Measurements from ENCODE around the gene ACSL5. TPM values are rescaled to one million over a fixed set of nuclear protein-coding genes. Genes with fewer than 3 reads are reported as not detected.
"Not testable (repeated sequence)": the region's sequence is repeated elsewhere in the genome, so short reads cannot be mapped to it uniquely, and the experiment has no call there.

Gene ACSL5
- total RNA-seq, 1 donor from 2014 or later: 4.2 TPM

- not testable (repeated sequence) for H3K9ac ChIP-seq (ENCODE audit: low read depth in 1 of 3, low read length in 3 of 3); H3K9me3 ChIP-seq (ENCODE audit: control insufficient read depth in 3 of 3, low read length in 3 of 3); H3K4me3 ChIP-seq (ENCODE audit: low read length in 3 of 3); H3K27me3 ChIP-seq (ENCODE audit: control insufficient read depth in 3 of 3, insufficient read depth in 3 of 3, low read length in 3 of 3); H3K36me3 ChIP-seq (ENCODE audit: control insufficient read depth in 3 of 3, insufficient read depth in 3 of 3, low read length in 3 of 3); H3K27ac ChIP-seq (ENCODE audit: low read depth, low read length)
- peaks cover 3 to 11% (median 10%) of the 10 kb centered on the region in 3 donors for H3K4me1 ChIP-seq (ENCODE audit: control insufficient read depth in 3 of 3, insufficient read depth in 3 of 3, low read length in 3 of 3)
Measured at GRCh38 chr10:112372182-112372810, 1.6 kb upstream of the ACSL5 start.

- Histone ChIP-seq H3K36me3 (ENCODE audit: control insufficient read depth in 3 of 3, insufficient read depth in 3 of 3, low read length in 3 of 3) (no peaks in the 10 kb centered on the region), H3K9ac (ENCODE audit: low read depth in 1 of 3, low read length in 3 of 3) (peak overlapping the region in 1 of 3 donors; percentile 63), H3K4me3 (ENCODE audit: low read length in 3 of 3) (peak overlapping the region in 1 of 3 donors; percentile 65), H3K4me1 (ENCODE audit: control insufficient read depth in 3 of 3, insufficient read depth in 3 of 3, low read length in 3 of 3) (peaks cover 3 to 11% (median 10%) of the 10 kb centered on the region in 3 donors), H3K27me3 (ENCODE audit: control insufficient read depth in 3 of 3, insufficient read depth in 3 of 3, low read length in 3 of 3) (no peaks in the 10 kb centered on the region), H3K27ac (ENCODE audit: low read depth, low read length) (peak overlapping the region; percentile 77), H3K9me3 (ENCODE audit: control insufficient read depth in 3 of 3, low read length in 3 of 3) (no peaks in the 10 kb centered on the region)
Measured at GRCh38 chr10:112374724-112375541, 1.0 kb downstream of the ACSL5 start.

GRCh38 chr10:112375721-112376395 is 1.9 kb downstream of the ACSL5 start:
- Histone ChIP-seq H3K9me3 (ENCODE audit: control insufficient read depth in 3 of 3, low read length in 3 of 3) (no peaks in the 10 kb centered on the region), H3K4me3 (ENCODE audit: low read length in 3 of 3) (peak overlapping the region; percentile 62 to 65 (median 65)), H3K27ac (ENCODE audit: low read depth, low read length) (peak overlapping the region; percentile 77), H3K9ac (ENCODE audit: low read depth in 1 of 3, low read length in 3 of 3) (peak overlapping the region; percentile 63 to 65 (median 64)), H3K4me1 (ENCODE audit: control insufficient read depth in 3 of 3, insufficient read depth in 3 of 3, low read length in 3 of 3) (peaks cover 3 to 11% (median 10%) of the 10 kb centered on the region in 3 donors), H3K36me3 (ENCODE audit: control insufficient read depth in 3 of 3, insufficient read depth in 3 of 3, low read length in 3 of 3) (no peaks in the 10 kb centered on the region), H3K27me3 (ENCODE audit: control insufficient read depth in 3 of 3, insufficient read depth in 3 of 3, low read length in 3 of 3) (no peaks in the 10 kb centered on the region)

- Histone ChIP-seq H3K27ac (ENCODE audit: low read depth, low read length) (peak overlapping the region; percentile 77), H3K9me3 (ENCODE audit: control insufficient read depth in 3 of 3, low read length in 3 of 3) (no peaks in the 10 kb centered on the region), H3K36me3 (ENCODE audit: control insufficient read depth in 3 of 3, insufficient read depth in 3 of 3, low read length in 3 of 3) (no peaks in the 10 kb centered on the region), H3K4me1 (ENCODE audit: control insufficient read depth in 3 of 3, insufficient read depth in 3 of 3, low read length in 3 of 3) (peaks cover 3 to 11% (median 10%) of the 10 kb centered on the region in 3 donors), H3K27me3 (ENCODE audit: control insufficient read depth in 3 of 3, insufficient read depth in 3 of 3, low read length in 3 of 3) (no peaks in the 10 kb centered on the region), H3K9ac (ENCODE audit: low read depth in 1 of 3, low read length in 3 of 3) (peak overlapping the region; percentile 63 to 65 (median 64)), H3K4me3 (ENCODE audit: low read length in 3 of 3) (peak overlapping the region; percentile 62 to 65 (median 65))
Measured at GRCh38 chr10:112376396-112376790, 2.5 kb downstream of the ACSL5 start.

- H3K9me3 ChIP-seq (ENCODE audit: control insufficient read depth in 3 of 3, low read length in 3 of 3); H3K4me3 ChIP-seq (ENCODE audit: low read length in 3 of 3); H3K36me3 ChIP-seq (ENCODE audit: control insufficient read depth in 3 of 3, insufficient read depth in 3 of 3, low read length in 3 of 3); H3K27me3 ChIP-seq (ENCODE audit: control insufficient read depth in 3 of 3, insufficient read depth in 3 of 3, low read length in 3 of 3); H3K9ac ChIP-seq (ENCODE audit: low read depth in 1 of 3, low read length in 3 of 3); H3K27ac ChIP-seq (ENCODE audit: low read depth, low read length): not testable (repeated sequence)
- H3K4me1 ChIP-seq (ENCODE audit: control insufficient read depth in 3 of 3, insufficient read depth in 3 of 3, low read length in 3 of 3): peaks cover 3 to 11% (median 10%) of the 10 kb centered on the region in 3 donors
Measured at GRCh38 chr10:112377116-112377515, 3.2 kb downstream of the ACSL5 start.

- peaks cover 0 to 4% (median 0%) of the 10 kb centered on the region in 3 donors for H3K36me3 ChIP-seq (ENCODE audit: control insufficient read depth in 3 of 3, insufficient read depth in 3 of 3, low read length in 3 of 3)
- no peak overlapping the region for H3K9ac ChIP-seq (ENCODE audit: low read depth in 1 of 3, low read length in 3 of 3)
- no peak overlapping the region for H3K4me3 ChIP-seq (ENCODE audit: low read length in 3 of 3)
Measured at GRCh38 chr10:112379635-112380296, 5.8 kb downstream of the ACSL5 start.

GRCh38 chr10:112382515-112383235 is 8.8 kb downstream of the ACSL5 start:
- peaks cover 0 to 4% (median 0%) of the 10 kb centered on the region in 3 donors for H3K36me3 ChIP-seq (ENCODE audit: control insufficient read depth in 3 of 3, insufficient read depth in 3 of 3, low read length in 3 of 3)
- H3K4me1 ChIP-seq (ENCODE audit: control insufficient read depth in 3 of 3, insufficient read depth in 3 of 3, low read length in 3 of 3): no peaks in the 10 kb centered on the region
- H3K9me3 ChIP-seq (ENCODE audit: control insufficient read depth in 3 of 3, low read length in 3 of 3): no peaks in the 10 kb centered on the region
- H3K27ac ChIP-seq (ENCODE audit: low read depth, low read length): no peak overlapping the region
- H3K4me3 ChIP-seq (ENCODE audit: low read length in 3 of 3): no peak overlapping the region
- no peak overlapping the region for H3K9ac ChIP-seq (ENCODE audit: low read depth in 1 of 3, low read length in 3 of 3)
- no peaks in the 10 kb centered on the region for H3K27me3 ChIP-seq (ENCODE audit: control insufficient read depth in 3 of 3, insufficient read depth in 3 of 3, low read length in 3 of 3)

More at GRCh38 chr10:112379635-112380296, 5.8 kb downstream of the ACSL5 start:
- H3K27ac ChIP-seq (ENCODE audit: low read depth, low read length): no peak overlapping the region
- H3K4me1 ChIP-seq (ENCODE audit: control insufficient read depth in 3 of 3, insufficient read depth in 3 of 3, low read length in 3 of 3): peaks cover 3 to 11% (median 10%) of the 10 kb centered on the region in 3 donors
- no peaks in the 10 kb centered on the region for H3K27me3 ChIP-seq (ENCODE audit: control insufficient read depth in 3 of 3, insufficient read depth in 3 of 3, low read length in 3 of 3)
- no peaks in the 10 kb centered on the region for H3K9me3 ChIP-seq (ENCODE audit: control insufficient read depth in 3 of 3, low read length in 3 of 3)

- Histone ChIP-seq H3K9ac (ENCODE audit: low read depth in 1 of 3, low read length in 3 of 3) (no peak overlapping the region), H3K9me3 (ENCODE audit: control insufficient read depth in 3 of 3, low read length in 3 of 3) (no peaks in the 10 kb centered on the region), H3K4me1 (ENCODE audit: control insufficient read depth in 3 of 3, insufficient read depth in 3 of 3, low read length in 3 of 3) (no peaks in the 10 kb centered on the region), H3K36me3 (ENCODE audit: control insufficient read depth in 3 of 3, insufficient read depth in 3 of 3, low read length in 3 of 3) (peaks cover 0 to 4% (median 0%) of the 10 kb centered on the region in 3 donors), H3K27me3 (ENCODE audit: control insufficient read depth in 3 of 3, insufficient read depth in 3 of 3, low read length in 3 of 3) (no peaks in the 10 kb centered on the region), H3K4me3 (ENCODE audit: low read length in 3 of 3) (no peak overlapping the region), H3K27ac (ENCODE audit: low read depth, low read length) (no peak overlapping the region)
Measured at GRCh38 chr10:112383325-112383724, 9.4 kb downstream of the ACSL5 start.

- Histone ChIP-seq H3K36me3 (ENCODE audit: control insufficient read depth in 3 of 3, insufficient read depth in 3 of 3, low read length in 3 of 3) (peaks cover 0 to 4% (median 0%) of the 10 kb centered on the region in 3 donors), H3K27ac (ENCODE audit: low read depth, low read length) (no peak overlapping the region), H3K9ac (ENCODE audit: low read depth in 1 of 3, low read length in 3 of 3) (no peak overlapping the region), H3K9me3 (ENCODE audit: control insufficient read depth in 3 of 3, low read length in 3 of 3) (no peaks in the 10 kb centered on the region), H3K27me3 (ENCODE audit: control insufficient read depth in 3 of 3, insufficient read depth in 3 of 3, low read length in 3 of 3) (no peaks in the 10 kb centered on the region), H3K4me3 (ENCODE audit: low read length in 3 of 3) (no peak overlapping the region), H3K4me1 (ENCODE audit: control insufficient read depth in 3 of 3, insufficient read depth in 3 of 3, low read length in 3 of 3) (no peaks in the 10 kb centered on the region)
Measured at GRCh38 chr10:112384141-112384540, 10.2 kb downstream of the ACSL5 start.

All from skeletal muscle tissue (tissue), 4 donors.